DND-41 (cell line): ENCODE data around the gene NEAT1.

Experiments used
- EZH2 ChIP-seq: IDR thresholded peaks from 3 replicates; pipeline ENCODE4 v1.6.1; 2012; ENCODE audit warnings: borderline replicate concordance, low read depth, mild to moderate bottlenecking, moderate library complexity, low read length, inconsistent platforms; ENCODE audit not compliant: severe bottlenecking
- TF ChIP-seq, protein P1 (sequence below): IDR thresholded peaks from 2 replicates; pipeline ENCODE4 v1.5.1; 2012; ENCODE audit warnings: borderline replicate concordance, low read length, moderate library complexity, mild to moderate bottlenecking; ENCODE audit not compliant: poor library complexity, severe bottlenecking; ENCODE audit errors: extremely low read depth

DNA sequence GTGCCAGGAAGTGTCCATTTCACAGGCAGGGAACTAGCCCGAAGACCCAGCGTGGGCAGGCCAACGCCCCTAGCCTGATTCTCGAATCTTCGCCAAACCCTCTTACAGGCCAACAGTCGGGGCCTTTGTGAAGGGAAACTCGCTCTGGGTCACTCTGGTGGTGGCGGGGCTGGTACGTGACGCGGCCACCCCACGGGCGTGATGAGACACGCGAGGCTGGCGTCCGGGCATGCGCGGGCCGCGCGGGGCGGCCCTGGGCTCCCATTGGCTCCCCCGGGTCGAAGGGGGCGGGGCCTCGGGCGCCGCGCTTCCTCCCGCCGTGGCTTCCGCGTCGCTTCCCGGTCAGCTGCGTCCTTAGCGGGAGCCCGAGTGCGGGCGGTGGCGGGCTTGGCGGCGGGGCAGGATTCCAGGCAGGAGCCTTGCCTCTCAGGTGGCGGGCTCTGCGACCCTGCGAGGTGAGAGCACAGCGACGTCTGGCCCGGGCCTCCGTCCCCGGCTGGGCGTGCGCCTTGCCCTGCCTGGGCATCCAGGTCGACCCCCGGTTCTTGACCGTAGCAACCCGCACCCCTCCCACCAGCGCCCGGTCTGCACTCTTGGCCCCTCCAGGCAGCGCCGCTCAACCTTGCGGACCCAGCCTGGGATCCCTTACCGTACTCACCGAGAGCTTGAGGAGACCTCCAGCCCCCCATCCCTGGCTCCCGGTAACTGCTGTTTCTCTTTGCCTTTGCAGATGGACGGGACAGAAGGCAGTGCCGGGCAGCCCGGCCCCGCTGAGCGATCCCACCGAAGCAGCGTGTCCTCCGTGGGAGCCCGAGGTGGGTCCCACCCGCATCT is 36.1 kb upstream of the NEAT1 start, which contains the start of gene FRMD8:
- TF ChIP-seq, protein P1, sequence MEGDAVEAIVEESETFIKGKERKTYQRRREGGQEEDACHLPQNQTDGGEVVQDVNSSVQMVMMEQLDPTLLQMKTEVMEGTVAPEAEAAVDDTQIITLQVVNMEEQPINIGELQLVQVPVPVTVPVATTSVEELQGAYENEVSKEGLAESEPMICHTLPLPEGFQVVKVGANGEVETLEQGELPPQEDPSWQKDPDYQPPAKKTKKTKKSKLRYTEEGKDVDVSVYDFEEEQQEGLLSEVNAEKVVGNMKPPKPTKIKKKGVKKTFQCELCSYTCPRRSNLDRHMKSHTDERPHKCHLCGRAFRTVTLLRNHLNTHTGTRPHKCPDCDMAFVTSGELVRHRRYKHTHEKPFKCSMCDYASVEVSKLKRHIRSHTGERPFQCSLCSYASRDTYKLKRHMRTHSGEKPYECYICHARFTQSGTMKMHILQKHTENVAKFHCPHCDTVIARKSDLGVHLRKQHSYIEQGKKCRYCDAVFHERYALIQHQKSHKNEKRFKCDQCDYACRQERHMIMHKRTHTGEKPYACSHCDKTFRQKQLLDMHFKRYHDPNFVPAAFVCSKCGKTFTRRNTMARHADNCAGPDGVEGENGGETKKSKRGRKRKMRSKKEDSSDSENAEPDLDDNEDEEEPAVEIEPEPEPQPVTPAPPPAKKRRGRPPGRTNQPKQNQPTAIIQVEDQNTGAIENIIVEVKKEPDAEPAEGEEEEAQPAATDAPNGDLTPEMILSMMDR, result no peak
- TF ChIP-seq EZH2, result no peak
